GM21367 (cell line): Measurements from ENCODE around the gene TRAF4.
"Not testable (repeated sequence)": the region's sequence is repeated elsewhere in the genome, so short reads cannot be mapped to it uniquely, and the experiment has no call there.

Source experiments
- ATAC-seq: cut with Tn5 transposase; IDR thresholded peaks from one replicate; pipeline ENCODE4 v1.9.1; 2021; ENCODE audit not compliant: unreplicated experiment

TRAF4 gene

GRCh38 chr17:28765038-28765437 is 21.2 kb downstream of the TRAF4 start:
- ATAC-seq: no peak

- ATAC-seq: no peak
Observed at GRCh38 chr17:28773736-28774135, 29.9 kb downstream of the TRAF4 start.

DNA sequence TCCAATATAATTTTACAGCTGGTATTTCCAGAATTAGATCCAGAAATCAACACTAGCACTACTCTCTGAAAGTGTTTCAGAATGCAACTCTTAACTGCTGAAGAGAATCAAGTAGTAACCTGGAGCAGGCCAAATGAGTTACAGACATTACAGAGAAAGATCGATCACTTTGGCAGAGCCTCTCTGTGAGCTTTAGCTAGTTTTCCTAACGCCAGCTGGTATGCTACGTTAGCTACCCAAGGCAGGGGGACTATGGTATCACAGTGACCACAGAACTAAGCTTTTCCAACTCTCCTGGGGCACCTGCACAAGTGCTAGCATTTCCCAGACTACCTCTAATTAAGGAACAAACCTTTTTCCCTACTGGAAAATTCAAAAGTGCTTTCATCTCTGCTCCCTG is 30.4 kb downstream of the TRAF4 start:
- no peak for ATAC-seq

DNA sequence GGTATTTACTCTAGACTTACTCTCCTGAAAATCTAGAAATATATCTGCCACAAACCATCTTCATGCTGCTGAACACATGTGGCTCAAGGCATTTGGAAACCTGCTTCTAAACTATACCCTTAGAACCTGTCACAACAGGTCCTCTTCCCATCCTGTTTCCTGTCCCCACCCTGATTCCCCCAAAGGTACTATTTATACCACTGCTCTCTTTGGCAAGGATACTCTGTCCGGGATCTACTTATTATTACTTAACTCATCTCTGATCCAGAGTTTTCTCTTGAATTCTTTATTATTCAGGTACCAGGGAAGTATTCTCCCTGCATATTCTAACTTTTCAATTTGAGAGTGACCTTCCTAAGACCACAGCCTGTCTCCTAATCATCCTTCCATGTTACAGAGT is 33.4 kb downstream of the TRAF4 start:
- ATAC-seq: no peak

DNA sequence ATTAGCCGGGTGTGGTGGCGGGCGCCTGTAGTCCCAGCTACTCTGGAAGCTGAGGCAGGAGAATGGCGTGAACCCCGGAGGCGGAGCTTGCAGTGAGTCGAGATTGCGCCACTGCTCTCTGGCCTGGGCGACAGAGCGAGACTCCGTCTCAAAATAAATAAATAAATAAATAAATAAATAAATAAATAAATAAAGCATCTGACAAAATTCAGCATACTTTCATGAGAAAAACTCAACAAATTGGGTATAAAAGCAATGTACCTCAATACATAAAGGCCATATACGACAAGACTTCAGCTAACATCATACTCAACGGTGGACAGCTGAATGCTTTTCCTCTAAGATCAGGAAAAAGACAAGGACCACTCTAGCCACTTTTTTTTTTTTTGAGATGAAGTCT is 35.8 kb downstream of the TRAF4 start:
- not testable (repeated sequence) for ATAC-seq

GRCh38 chr17:28783161-28783560 is 39.4 kb downstream of the TRAF4 start:
- ATAC-seq: no peak

- no peak for ATAC-seq
Observed at GRCh38 chr17:28788100-28788499, 44.3 kb downstream of the TRAF4 start.

DNA sequence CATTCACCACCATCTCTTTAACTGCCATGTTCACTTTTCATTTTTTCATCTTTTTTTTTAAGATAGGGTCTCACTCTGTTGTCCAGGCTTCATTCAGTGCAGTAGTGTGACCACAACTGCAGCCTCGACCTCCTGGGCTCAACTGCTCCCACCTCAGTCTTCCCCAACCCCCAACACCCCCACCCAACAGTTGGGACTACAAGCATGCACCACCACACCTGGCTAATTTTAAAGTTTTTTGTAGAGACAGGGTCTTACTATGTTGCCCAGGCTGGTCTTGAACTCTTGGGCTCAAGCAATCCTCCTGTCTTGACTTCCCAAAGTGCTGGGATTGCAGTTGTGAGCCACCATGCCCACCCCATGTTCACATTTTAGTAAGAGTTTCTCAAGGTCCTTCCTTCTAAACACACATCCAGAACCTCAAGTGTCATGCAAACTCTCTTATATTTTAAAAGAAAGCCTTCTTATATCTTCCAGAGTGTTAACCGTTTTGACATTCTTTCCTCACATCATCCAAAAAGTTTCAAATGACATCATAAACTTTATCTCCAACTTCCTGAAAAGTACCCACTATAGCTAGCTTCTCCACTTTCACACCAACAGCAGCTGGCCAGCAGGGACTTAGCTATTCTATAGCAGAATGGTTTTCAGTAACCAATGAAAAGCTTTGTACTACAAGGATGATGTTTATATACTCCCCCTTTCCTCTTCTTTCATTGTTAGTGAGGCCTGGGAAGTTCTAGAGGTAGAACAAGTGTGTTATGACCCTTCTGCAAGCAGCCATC is 49.3 kb downstream of the TRAF4 start:
- ATAC-seq: no peak

GRCh38 chr17:28794846-28795441 is 51.1 kb downstream of the TRAF4 start:
- ATAC-seq: not testable (repeated sequence)

DNA sequence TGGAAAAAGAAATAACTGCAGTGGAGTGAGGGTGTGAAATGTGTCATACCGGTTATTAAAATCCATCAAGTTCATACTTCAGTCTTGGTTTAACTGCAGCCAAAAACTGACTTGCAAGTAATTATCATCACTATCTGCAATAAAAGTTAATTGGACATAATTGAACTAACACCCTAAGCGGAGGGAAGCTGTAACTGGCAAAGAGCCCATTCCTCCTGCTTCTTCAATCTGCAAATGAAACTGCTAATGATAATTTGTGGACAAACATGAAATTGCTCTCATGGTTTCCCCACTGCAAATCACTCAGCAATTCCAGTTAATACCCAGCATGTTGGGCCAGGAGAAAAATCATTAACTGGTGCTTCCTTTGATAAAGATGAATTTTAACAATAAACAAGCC is 52.3 kb downstream of the TRAF4 start:
- ATAC-seq: no peak
